ENCODE data around the gene SCYL2.
"Not testable (repeated sequence)": the region's sequence is repeated elsewhere in the genome, so short reads cannot be mapped to it uniquely, and the experiment has no call there.

SCYL2 gene

GRCh38 chr12:100247765-100248164 lies 19.2 kb upstream of the SCYL2 start:
- no peaks in the 10 kb centered on the region for H3K36me3 Mint-ChIP-seq (ENCODE audit: low read depth)
- no peak overlapping the region for H3K4me3 Mint-ChIP-seq
- H3K27ac Mint-ChIP-seq = no peak overlapping the region
- no peaks in the 10 kb centered on the region for H3K9me3 Mint-ChIP-seq
- no peaks in the 10 kb centered on the region for H3K27me3 Mint-ChIP-seq
- no peaks in the 10 kb centered on the region for H3K4me1 Mint-ChIP-seq (ENCODE audit: low read depth)

- Mint-ChIP-seq H3K36me3 (ENCODE audit: low read depth) (no peaks in the 10 kb centered on the region), H3K9me3 (no peaks in the 10 kb centered on the region), H3K4me1 (ENCODE audit: low read depth) (no peaks in the 10 kb centered on the region), H3K4me3 (no peak overlapping the region), H3K27me3 (no peaks in the 10 kb centered on the region), H3K27ac (no peak overlapping the region)
These were observed 18.1 kb upstream of the SCYL2 start for GRCh38 chr12:100248886-100249285.

- Mint-ChIP-seq H3K27ac (no peak overlapping the region), H3K4me3 (no peak overlapping the region), H3K4me1 (ENCODE audit: low read depth) (no peaks in the 10 kb centered on the region), H3K36me3 (ENCODE audit: low read depth) (no peaks in the 10 kb centered on the region), H3K9me3 (no peaks in the 10 kb centered on the region), H3K27me3 (no peaks in the 10 kb centered on the region)
These were observed 17.0 kb upstream of the SCYL2 start for GRCh38 chr12:100249941-100250340.

- Mint-ChIP-seq H3K4me1 (ENCODE audit: low read depth) (no peaks in the 10 kb centered on the region), H3K9me3 (no peaks in the 10 kb centered on the region), H3K4me3 (no peak overlapping the region), H3K36me3 (ENCODE audit: low read depth) (no peaks in the 10 kb centered on the region), H3K27me3 (no peaks in the 10 kb centered on the region), H3K27ac (no peak overlapping the region)
These were observed 15.1 kb upstream of the SCYL2 start for GRCh38 chr12:100251917-100252316.

DNA sequence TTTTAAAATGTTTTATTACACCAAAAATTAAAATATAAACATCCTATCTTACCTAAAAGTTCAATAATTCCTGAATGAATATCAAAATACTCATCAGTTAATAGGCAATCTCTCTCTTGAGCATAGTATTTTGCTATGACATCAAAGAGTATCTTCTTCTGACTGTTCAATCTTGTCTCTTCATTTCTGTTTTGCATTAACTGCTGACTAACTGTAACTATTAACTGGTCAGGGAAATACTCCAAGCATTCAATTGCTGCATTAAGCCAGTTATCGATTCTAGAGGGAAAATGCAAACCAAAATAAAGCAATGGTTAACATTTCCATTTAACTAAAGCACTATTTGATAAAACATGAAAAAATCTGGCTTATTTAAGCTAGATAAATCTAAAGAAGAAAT lies 13.5 kb upstream of the SCYL2 start:
- Mint-ChIP-seq H3K27me3 (no peaks in the 10 kb centered on the region), H3K36me3 (ENCODE audit: low read depth) (no peaks in the 10 kb centered on the region), H3K4me3 (no peak overlapping the region), H3K4me1 (ENCODE audit: low read depth) (no peaks in the 10 kb centered on the region), H3K27ac (no peak overlapping the region), H3K9me3 (no peaks in the 10 kb centered on the region)

DNA sequence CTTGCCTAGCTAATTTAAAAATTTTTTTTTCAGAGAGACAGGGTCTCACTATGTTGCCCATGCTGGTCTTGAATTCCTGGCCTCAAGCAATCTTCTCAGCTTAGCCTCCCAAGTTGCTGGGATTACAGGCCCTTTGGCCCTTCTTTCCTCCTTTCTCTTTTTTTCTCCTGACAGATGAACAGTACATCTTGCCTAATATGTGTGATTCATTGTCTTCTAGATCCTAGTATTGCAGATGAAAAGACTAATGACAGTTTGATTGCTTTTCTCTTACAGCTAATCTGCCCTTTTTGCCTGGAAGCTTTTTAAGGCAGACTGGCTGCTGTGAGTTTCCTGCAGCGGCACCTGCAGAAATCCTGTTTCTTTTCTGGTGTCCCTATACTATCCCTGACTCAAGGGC lies 12.1 kb upstream of the SCYL2 start:
- H3K9me3 Mint-ChIP-seq = no peaks in the 10 kb centered on the region
- H3K36me3 Mint-ChIP-seq (ENCODE audit: low read depth) = no peaks in the 10 kb centered on the region
- H3K4me3 Mint-ChIP-seq = no peak overlapping the region
- no peak overlapping the region for H3K27ac Mint-ChIP-seq
- no peaks in the 10 kb centered on the region for H3K27me3 Mint-ChIP-seq
- no peaks in the 10 kb centered on the region for H3K4me1 Mint-ChIP-seq (ENCODE audit: low read depth)

GRCh38 chr12:100258127-100258526 lies 8.8 kb upstream of the SCYL2 start:
- no peak overlapping the region for H3K27ac Mint-ChIP-seq
- no peaks in the 10 kb centered on the region for H3K27me3 Mint-ChIP-seq
- no peaks in the 10 kb centered on the region for H3K36me3 Mint-ChIP-seq (ENCODE audit: low read depth)
- H3K9me3 Mint-ChIP-seq = no peaks in the 10 kb centered on the region
- no peaks in the 10 kb centered on the region for H3K4me1 Mint-ChIP-seq (ENCODE audit: low read depth)
- H3K4me3 Mint-ChIP-seq = no peak overlapping the region

- Mint-ChIP-seq H3K9me3 (no peaks in the 10 kb centered on the region), H3K4me1 (ENCODE audit: low read depth) (peaks cover 10% of the 10 kb centered on the region), H3K4me3 (no peak overlapping the region), H3K27ac (no peak overlapping the region), H3K27me3 (no peaks in the 10 kb centered on the region), H3K36me3 (ENCODE audit: low read depth) (no peaks in the 10 kb centered on the region)
These were observed 3.8 kb upstream of the SCYL2 start for GRCh38 chr12:100263131-100263530.

DNA sequence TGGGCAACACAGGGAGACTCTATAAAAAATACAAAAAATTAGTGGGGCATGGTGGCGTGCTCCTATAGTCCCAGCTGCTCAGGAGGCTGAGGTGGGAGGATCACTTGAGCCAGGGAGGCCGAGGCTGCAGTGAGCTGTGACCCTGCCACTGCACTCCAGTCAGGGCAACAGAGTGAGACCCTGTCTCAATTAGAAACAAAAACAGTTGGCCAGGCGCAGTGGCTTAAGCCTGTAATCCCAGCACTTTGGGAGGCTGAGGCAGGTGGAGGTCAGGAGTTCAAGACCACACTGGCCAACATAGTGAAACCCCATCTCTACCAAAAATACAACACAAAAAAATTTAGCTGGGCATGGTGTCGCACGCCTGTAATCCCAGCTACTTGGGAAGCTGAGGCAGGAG lies 1.9 kb upstream of the SCYL2 start:
- H3K27me3 Mint-ChIP-seq; H3K9me3 Mint-ChIP-seq; H3K4me3 Mint-ChIP-seq; H3K36me3 Mint-ChIP-seq (ENCODE audit: low read depth); H3K27ac Mint-ChIP-seq: not testable (repeated sequence)
- H3K4me1 Mint-ChIP-seq (ENCODE audit: low read depth) = peaks cover 27% of the 10 kb centered on the region

GRCh38 chr12:100265732-100266584 lies 1.0 kb upstream of the SCYL2 start:
- Mint-ChIP-seq H3K27ac (peak overlapping the region; percentile 97), H3K9me3 (no peaks in the 10 kb centered on the region), H3K4me3 (peak overlapping the region; percentile 96), H3K36me3 (ENCODE audit: low read depth) (peaks cover 3% of the 10 kb centered on the region), H3K4me1 (ENCODE audit: low read depth) (peaks cover 30% of the 10 kb centered on the region), H3K27me3 (no peaks in the 10 kb centered on the region)

DNA sequence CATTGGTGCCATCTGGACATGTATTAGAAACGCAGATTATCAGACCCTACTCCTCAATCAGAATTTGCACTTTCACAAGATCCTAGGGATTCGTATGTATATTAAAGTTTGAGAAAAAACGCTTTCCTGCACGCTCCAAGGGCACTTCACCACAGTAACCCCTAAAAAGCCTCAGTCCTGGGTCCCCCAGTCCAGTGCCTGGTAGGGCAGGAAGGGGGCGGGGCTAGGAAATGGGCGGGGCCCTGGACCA lies 467 bp upstream of the SCYL2 start:
- H3K27me3 Mint-ChIP-seq = no peaks in the 10 kb centered on the region
- H3K36me3 Mint-ChIP-seq (ENCODE audit: low read depth) = peaks cover 3% of the 10 kb centered on the region
- H3K9me3 Mint-ChIP-seq = no peaks in the 10 kb centered on the region
- peak overlapping the region; percentile 97 for H3K27ac Mint-ChIP-seq
- H3K4me3 Mint-ChIP-seq = peak overlapping the region; percentile 96
- peaks cover 32% of the 10 kb centered on the region for H3K4me1 Mint-ChIP-seq (ENCODE audit: low read depth)

DNA sequence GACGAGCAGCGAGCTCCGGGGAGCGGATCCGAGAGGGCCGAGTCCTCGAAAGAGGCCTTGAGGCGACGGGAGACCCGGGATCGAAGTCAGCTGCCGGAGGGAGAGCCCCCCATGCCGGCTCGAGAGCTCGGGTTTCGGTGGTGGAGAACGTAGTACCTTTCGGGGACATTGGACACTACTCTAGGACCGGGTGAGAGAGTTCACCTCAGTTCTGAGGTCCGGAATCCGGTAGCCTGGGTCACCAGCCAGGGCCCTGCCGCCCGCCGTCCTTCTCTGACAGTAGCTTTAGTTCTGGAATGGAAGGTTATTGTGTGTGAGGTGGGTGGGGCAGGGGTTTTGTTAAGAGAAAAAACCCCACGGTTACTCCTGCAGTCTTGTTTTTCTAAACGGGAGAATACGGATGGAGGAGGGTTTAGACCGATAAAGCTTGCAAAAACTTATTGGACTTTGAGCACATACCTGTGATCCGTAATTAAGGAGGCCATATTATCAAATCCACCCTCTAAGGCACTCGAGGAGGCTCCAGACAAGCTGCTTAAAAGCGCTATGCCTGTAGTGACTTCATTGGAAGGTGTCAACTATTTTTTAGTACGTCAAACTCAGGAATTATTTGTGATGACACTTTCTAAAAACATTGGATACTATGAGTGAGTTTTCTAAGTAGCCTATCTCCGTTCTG lies 765 bp downstream of the SCYL2 start:
- Mint-ChIP-seq H3K36me3 (ENCODE audit: low read depth) (peaks cover 3% of the 10 kb centered on the region), H3K9me3 (no peaks in the 10 kb centered on the region), H3K4me1 (ENCODE audit: low read depth) (peaks cover 37% of the 10 kb centered on the region), H3K27ac (peak overlapping the region; percentile 40), H3K27me3 (no peaks in the 10 kb centered on the region), H3K4me3 (peak overlapping the region; percentile 96)

DNA sequence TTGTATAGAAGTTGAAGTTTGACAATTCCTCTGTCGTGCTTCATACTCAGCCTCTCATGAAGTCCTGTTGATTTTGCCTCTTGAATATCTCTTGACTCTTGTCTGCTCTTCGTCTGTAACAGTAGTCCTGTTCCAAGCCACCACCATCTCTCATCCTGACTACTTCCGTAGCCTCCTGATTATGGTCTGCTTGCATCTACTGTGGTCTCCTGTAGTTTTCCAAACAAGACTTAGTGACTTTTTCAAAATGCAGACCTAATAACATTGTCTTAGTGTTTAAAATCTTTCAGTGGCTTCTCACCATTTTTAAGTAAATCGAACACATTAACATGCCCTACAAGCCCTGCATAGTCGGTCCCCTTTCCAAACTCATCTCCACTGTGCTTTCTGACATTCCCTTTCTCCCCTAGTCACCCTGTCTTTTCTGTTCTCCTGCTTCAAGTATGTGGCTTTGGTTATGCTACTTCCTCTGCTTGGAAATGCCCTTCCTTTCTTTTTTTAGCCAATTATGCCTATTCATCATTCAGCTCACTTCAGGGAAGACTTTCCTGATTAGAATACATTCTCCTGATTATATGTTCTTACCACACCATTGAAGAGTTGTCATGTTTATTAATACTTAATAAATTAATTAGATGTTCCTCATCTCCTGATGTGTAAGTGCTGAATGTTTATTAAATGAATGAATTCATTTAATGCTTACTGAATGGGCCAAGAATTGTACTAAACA lies 2.0 kb downstream of the SCYL2 start:
- Mint-ChIP-seq H3K4me1 (ENCODE audit: low read depth) (peaks cover 48% of the 10 kb centered on the region), H3K9me3 (no peaks in the 10 kb centered on the region), H3K27me3 (no peaks in the 10 kb centered on the region), H3K4me3 (peak overlapping the region; percentile 96), H3K27ac (no peak overlapping the region), H3K36me3 (ENCODE audit: low read depth) (peaks cover 3% of the 10 kb centered on the region)

GRCh38 chr12:100273782-100274181 lies 6.8 kb downstream of the SCYL2 start:
- no peaks in the 10 kb centered on the region for H3K9me3 Mint-ChIP-seq
- H3K27me3 Mint-ChIP-seq = no peaks in the 10 kb centered on the region
- no peak overlapping the region for H3K4me3 Mint-ChIP-seq
- H3K27ac Mint-ChIP-seq = no peak overlapping the region
- peaks cover 12% of the 10 kb centered on the region for H3K36me3 Mint-ChIP-seq (ENCODE audit: low read depth)
- H3K4me1 Mint-ChIP-seq (ENCODE audit: low read depth) = peaks cover 51% of the 10 kb centered on the region

DNA sequence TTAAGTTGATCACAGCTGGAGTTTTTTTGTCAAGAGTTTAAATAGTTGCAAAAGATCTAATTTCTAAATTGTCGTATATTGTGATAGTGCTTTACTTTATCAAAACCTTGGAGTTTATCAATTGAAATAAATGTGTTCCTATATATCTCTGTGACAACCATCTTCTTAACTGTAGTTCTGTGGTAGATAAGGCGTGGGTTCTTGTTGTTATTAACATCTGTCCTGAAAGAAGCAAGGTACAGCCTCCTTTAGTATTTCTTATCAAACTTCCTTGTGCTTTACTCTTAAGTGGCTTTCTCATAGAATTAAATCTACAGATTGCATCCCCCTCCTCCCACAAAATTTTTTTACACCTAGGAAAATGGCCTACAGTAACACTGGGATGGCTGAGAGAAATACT lies 7.3 kb downstream of the SCYL2 start:
- Mint-ChIP-seq H3K36me3 (ENCODE audit: low read depth) (peaks cover 12% of the 10 kb centered on the region), H3K4me3 (no peak overlapping the region)

More for the DNA sequence above, 7.3 kb downstream of the SCYL2 start:
- Mint-ChIP-seq H3K9me3 (no peaks in the 10 kb centered on the region), H3K27ac (no peak overlapping the region), H3K27me3 (no peaks in the 10 kb centered on the region), H3K4me1 (ENCODE audit: low read depth) (peaks cover 47% of the 10 kb centered on the region)
